ENCODE results near the gene ITPR1.

- TF ChIP-seq CTCF (IDR thresholded peaks at IDR 0.05) (no peak), REST (IDR thresholded peaks at IDR 0.05; ENCODE audit: insufficient read depth in 1 of 2, low read depth in 2 of 2, low read length in 1 of 2) (no peak), POLR2AphosphoS5 (IDR thresholded peaks at IDR 0.05; ENCODE audit: low read depth, low read length) (no peak)
These were observed 29.8 kb downstream of the ITPR1 start for GRCh38 chr3:4522947-4523346.

Measured in Panc1 (cell line).